H1 (cell line): ENCODE results near the gene MBNL1. TPM values are rescaled to one million over a fixed set of nuclear protein-coding genes. Genes with fewer than 3 reads are reported as not detected.

Experiments used
- CTCF ChIA-PET: fragments of 300-600 bp; sonication (Branson Sonifier 250); formaldehyde crosslinking; loops from one replicate; lab custom pipeline; 2021; ENCODE audit not compliant: partially characterized antibody; lab: Charles Lee
- POLR2A ChIA-PET: fragments of 300-600 bp; sonication (Branson Sonifier 250); formaldehyde crosslinking; loops from one replicate; lab custom pipeline; 2021; ENCODE audit warnings: inconsistent platforms; ENCODE audit not compliant: partially characterized antibody; lab: Charles Lee
- DNase-seq, 2 experiments: peaks; one replicate each; pipeline versions ENCODE4 v3.0.0 to v3.0.0-alpha.2; 2010 to 2022; ENCODE audit warnings: low spot score in 2 of 2, low read depth in 1 of 2, mixed read lengths in 1 of 2
- FAIRE-seq: peaks from 2 replicates; lab custom pipeline; 2011; peaks lifted over from hg19 to GRCh38; lab: Jason Lieb, UNC
- H2AFZ ChIP-seq: 2 replicates; pipeline ENCODE4 v1.8.1; 2012; ENCODE audit warnings: low read length, inconsistent platforms
- H2AK5ac ChIP-seq: 2 replicates; pipeline ENCODE4 v1.6.1; 2013; ENCODE audit warnings: low read depth, low read length
- H2BK120ac ChIP-seq: replicated peaks from 2 replicates; pipeline ENCODE3; 2013; ENCODE audit warnings: low read depth, low read length, inconsistent platforms
- H2BK12ac ChIP-seq: 2 replicates; pipeline ENCODE4 v1.6.1; 2013; ENCODE audit warnings: low read depth, low read length
- H2BK15ac ChIP-seq: 2 replicates; pipeline ENCODE4 v1.6.1; 2013; ENCODE audit warnings: low read length
- H2BK20ac ChIP-seq: 2 replicates; pipeline ENCODE4 v1.6.1; 2013; ENCODE audit warnings: low read length
- H2BK5ac ChIP-seq: 2 replicates; pipeline ENCODE4 v1.6.1; 2013; ENCODE audit warnings: low read depth, low read length
- H3K14ac ChIP-seq: 2 replicates; pipeline ENCODE4 v1.6.1; 2013; ENCODE audit warnings: inconsistent platforms; ENCODE audit not compliant: insufficient read length
- H3K18ac ChIP-seq: 2 replicates; pipeline ENCODE4 v1.6.1; 2013; ENCODE audit warnings: low read length; ENCODE audit errors: extremely low read depth
- H3K23ac ChIP-seq: 2 replicates; pipeline ENCODE4 v1.6.1; 2013; ENCODE audit warnings: inconsistent platforms; ENCODE audit not compliant: insufficient read length
- H3K23me2 ChIP-seq: 2 replicates; pipeline ENCODE4 v1.6.1; 2013; ENCODE audit warnings: low read depth, low read length
- H3K27ac ChIP-seq: 2 replicates; pipeline ENCODE4 v1.6.1; 2011; ENCODE audit warnings: low read depth, low read length, inconsistent platforms
- H3K27me3 ChIP-seq, 4 experiments: replicated peaks in 1 of 4; 1 replicate in 1 of 4; 2 replicates in 3 of 4; pipeline versions ENCODE4 v1.6.1 to v1.8.1; 2011 to 2013; ENCODE audit warnings: low read length in 3 of 4, mild to moderate bottlenecking in 3 of 4, inconsistent platforms in 2 of 4, mixed read lengths in 2 of 4, moderate library complexity in 1 of 4; ENCODE audit not compliant: control insufficient read depth in 3 of 4, insufficient read depth in 3 of 4; ENCODE audit errors: extremely low read depth in 1 of 4
- H3K36me3 ChIP-seq, 4 experiments: 2 replicates each; pipeline versions ENCODE4 v1.6.1 to v1.8.1; 2011 to 2013; ENCODE audit warnings: mild to moderate bottlenecking in 4 of 4, low read length in 3 of 4, moderate library complexity in 2 of 4, control low read depth in 1 of 4, inconsistent platforms in 1 of 4; ENCODE audit not compliant: insufficient read depth in 4 of 4, control insufficient read depth in 2 of 4
- H3K4ac ChIP-seq: replicated peaks from 2 replicates; pipeline ENCODE3; 2013; ENCODE audit warnings: low read length, low read depth, mixed read lengths, inconsistent platforms; ENCODE audit not compliant: insufficient read length
- H3K4me1 ChIP-seq, 4 experiments: replicated peaks in 1 of 4; 1 replicate in 1 of 4; 2 replicates in 3 of 4; pipeline versions ENCODE4 v1.6.1 to v1.8.1; 2011 to 2013; ENCODE audit warnings: low read length in 3 of 4, inconsistent platforms in 2 of 4, mixed read lengths in 1 of 4; ENCODE audit not compliant: insufficient read depth in 4 of 4, control insufficient read depth in 3 of 4
- H3K4me2 ChIP-seq, 2 experiments: 2 replicates each; pipeline versions ENCODE4 v1.6.1 to v1.8.1; 2011 to 2013; ENCODE audit warnings: low read depth in 2 of 2, low read length in 2 of 2, control low read depth in 1 of 2, inconsistent platforms in 1 of 2, mild to moderate bottlenecking in 1 of 2; ENCODE audit not compliant: insufficient read depth in 1 of 2
- H3K4me3 ChIP-seq, 4 experiments: fragments of 200-600, 300-600 bp in 1 of 4; sonication (generic), shearing (Covaris generic), sonication (Bioruptor Twin) in 1 of 4; 2 replicates each; pipeline versions ENCODE4 v1.5.1 to v1.8.1; 2011 to 2016; ENCODE audit warnings: low read length in 4 of 4, low read depth in 3 of 4, control low read depth in 2 of 4, inconsistent platforms in 2 of 4, mild to moderate bottlenecking in 2 of 4, mixed read lengths in 1 of 4, moderate library complexity in 1 of 4; ENCODE audit not compliant: insufficient read depth in 2 of 4; ENCODE audit errors: extremely low read depth in 1 of 4
- H3K56ac ChIP-seq: replicated peaks from 2 replicates; pipeline ENCODE3; 2013; ENCODE audit warnings: low read depth, mild to moderate bottlenecking, mixed read lengths, low read length, inconsistent platforms; ENCODE audit not compliant: insufficient read length
- H3K79me1 ChIP-seq: 2 replicates; pipeline ENCODE4 v1.6.1; 2013; ENCODE audit warnings: low read depth, low read length, control low read depth
- H3K79me2 ChIP-seq, 2 experiments: 2 replicates each; pipeline versions ENCODE4 v1.6.1 to v1.8.1; 2012 to 2013; ENCODE audit warnings: low read length in 2 of 2, mild to moderate bottlenecking in 2 of 2, inconsistent platforms in 1 of 2; ENCODE audit not compliant: insufficient read depth in 2 of 2, control insufficient read depth in 1 of 2
- H3K9ac ChIP-seq, 4 experiments: replicated peaks in 1 of 4; 1 replicate in 1 of 4; 2 replicates in 3 of 4; pipeline versions ENCODE4 v1.6.1 to v1.8.1; 2011 to 2013; ENCODE audit warnings: low read depth in 3 of 4, low read length in 3 of 4, control low read depth in 2 of 4, mild to moderate bottlenecking in 2 of 4, moderate library complexity in 2 of 4, inconsistent platforms in 1 of 4; ENCODE audit errors: extremely low read depth in 1 of 4
- H3K9me3 ChIP-seq, 2 experiments: 2 replicates each; pipeline versions ENCODE4 v1.6.1 to v1.8.1; 2012 to 2013; ENCODE audit warnings: mild to moderate bottlenecking in 2 of 2, moderate library complexity in 2 of 2, control low read depth in 1 of 2, inconsistent platforms in 1 of 2, low read depth in 1 of 2, low read length in 1 of 2, mixed read lengths in 1 of 2; ENCODE audit not compliant: insufficient read depth in 2 of 2
- H4K20me1 ChIP-seq, 2 experiments: replicated peaks in 1 of 2; 2 replicates each; pipeline versions ENCODE3 to v1.8.1; 2011 to 2013; ENCODE audit warnings: inconsistent platforms in 2 of 2, low read length in 2 of 2, mild to moderate bottlenecking in 1 of 2; ENCODE audit not compliant: insufficient read depth in 2 of 2, control insufficient read depth in 1 of 2
- H4K5ac ChIP-seq: 2 replicates; pipeline ENCODE4 v1.6.1; 2013; ENCODE audit warnings: low read length, low read depth, mixed read lengths, inconsistent platforms; ENCODE audit not compliant: insufficient read length
- H4K8ac ChIP-seq: 2 replicates; pipeline ENCODE4 v1.8.0; 2013; ENCODE audit warnings: mild to moderate bottlenecking, moderate library complexity, low read length, inconsistent platforms; ENCODE audit not compliant: insufficient read depth; ENCODE audit errors: extremely low read depth
- H4K91ac ChIP-seq: replicated peaks from 2 replicates; pipeline ENCODE3; 2013; ENCODE audit warnings: low read length, mixed read lengths, inconsistent platforms; ENCODE audit not compliant: insufficient read length
- CBX8 ChIP-seq: fragments of 300-800, 300-1000 bp; sonication (generic); IDR thresholded peaks from 2 replicates; pipeline ENCODE4 v1.7.1; 2016; ENCODE audit warnings: low read depth, low read length, borderline replicate concordance
- CREB1 ChIP-seq: IDR thresholded peaks from 2 replicates; pipeline ENCODE4 v1.6.1; 2012; ENCODE audit warnings: inconsistent platforms
- EZH2 ChIP-seq: fragments of 200-600 bp; sonication (generic); IDR thresholded peaks from 2 replicates; pipeline ENCODE4 v1.7.1; 2012; ENCODE audit warnings: low read depth, mild to moderate bottlenecking, moderate library complexity, low read length, inconsistent platforms; ENCODE audit not compliant: severe bottlenecking
- JUN ChIP-seq: IDR thresholded peaks from 2 replicates; pipeline ENCODE4 v1.6.1; 2011; ENCODE audit warnings: low read depth, mild to moderate bottlenecking, improper control_type of control experiment, low read length
- JUND ChIP-seq: IDR thresholded peaks from 2 replicates; pipeline ENCODE4 v1.6.1; 2011; ENCODE audit warnings: mild to moderate bottlenecking, improper control_type of control experiment, low read length
- KDM5A ChIP-seq: fragments of 200-600 bp; IDR thresholded peaks from 2 replicates; pipeline ENCODE4 v1.7.1; 2012; ENCODE audit warnings: mild to moderate bottlenecking, low read length, inconsistent platforms, mixed read lengths
- MAX ChIP-seq: IDR thresholded peaks from 2 replicates; pipeline ENCODE4 v1.6.1; 2012; ENCODE audit warnings: inconsistent platforms
- TAF1 ChIP-seq: IDR thresholded peaks from 2 replicates; pipeline ENCODE4 v1.6.1; 2011; ENCODE audit warnings: mild to moderate bottlenecking, low read depth, low read length
- TBP ChIP-seq: IDR thresholded peaks from 2 replicates; pipeline ENCODE4 v1.6.1; 2011; ENCODE audit warnings: low read depth, low read length, improper control_type of control experiment
- USF2 ChIP-seq: IDR thresholded peaks from 2 replicates; pipeline ENCODE4 v1.6.1; 2011; ENCODE audit warnings: low read length, improper control_type of control experiment
- ZNF274 ChIP-seq: IDR thresholded peaks from 2 replicates; pipeline ENCODE4 v1.7.0; 2012; ENCODE audit warnings: low read length, borderline replicate concordance; ENCODE audit errors: extremely low read depth
- WGBS, 2 experiments: shearing (Covaris generic) in 1 of 2; methylation state at CpG; one replicate each; pipeline versions ENCODE4 v1.1.6 to v1.1.7; 2013 to 2015; ENCODE audit warnings: low lambda C conversion rate in 2 of 2, mixed read lengths in 2 of 2, inconsistent platforms in 1 of 2, low coverage in 1 of 2, missing lambda C conversion rate in 1 of 2; ENCODE audit not compliant: insufficient replicate concordance in 2 of 2, insufficient coverage in 1 of 2, insufficient read length in 1 of 2; ENCODE audit errors: extremely low coverage in 1 of 2, missing lambda C conversion rate in 1 of 2; 5-methylcytosine and 5-hydroxymethylcytosine counted together
- polyA plus RNA-seq, 7 experiments: library from polyadenylated mRNA; depleted of rRNA in 3 of 7; stranded (reverse) in 5 of 7; unstranded in 2 of 7; fragments of >200 nt in 5 of 7; fragments of 200-250 nt in 2 of 7; gene quantifications; 1 replicate in 5 of 7; 2 replicates in 1 of 7; 4 replicates in 1 of 7; pipeline versions ENCODE4 v1.2.1 to v1.2.3, GENCODE V29; 2011 to 2013; ENCODE audit warnings: missing spikeins in 2 of 7, mixed read lengths in 2 of 7
- total RNA-seq: library from RNA; stranded (reverse); fragmentation: NEBNext Ultra II Directional; extraction: Animal tissue kit (Norgen Biotek cat#: 25700); gene quantifications from 2 replicates; pipeline ENCODE4 v1.2.1, GENCODE V29; 2021

MBNL1 gene
- total and polyA plus RNA-seq, 2 of the 8 experiments (the other 6 are each of a cell fraction or from before 2014, with no cell fraction given), result 5.0 to 16.4 TPM

GRCh38 chr3:152444029-152444641 is 175.4 kb downstream of the MBNL1 start:
- H2BK20ac ChIP-seq, result no peak overlapping the region
- no peak overlapping the region for H3K18ac ChIP-seq
- FAIRE-seq, result no peak
- no peaks in the 10 kb centered on the region for H4K20me1 ChIP-seq
- H3K9ac ChIP-seq, result no peak overlapping the region
- H3K36me3 ChIP-seq, result no peaks in the 10 kb centered on the region
- no peak overlapping the region for H2AFZ ChIP-seq
- H4K91ac ChIP-seq, result no peak overlapping the region
- no peaks in the 10 kb centered on the region for H3K23me2 ChIP-seq
- H2BK120ac ChIP-seq, result no peak overlapping the region
- H3K56ac ChIP-seq, result no peak overlapping the region
- H2BK12ac ChIP-seq, result no peak overlapping the region
- H4K8ac ChIP-seq, result no peak overlapping the region
- no peak overlapping the region for H3K4me3 ChIP-seq
- H3K14ac ChIP-seq, result no peak overlapping the region
- H3K27me3 ChIP-seq, result no peaks in the 10 kb centered on the region
- H3K27ac ChIP-seq, result no peak overlapping the region
- H2AK5ac ChIP-seq, result no peak overlapping the region
- no peaks in the 10 kb centered on the region for H3K79me1 ChIP-seq
- no peaks in the 10 kb centered on the region for H3K4me1 ChIP-seq
- DNase-seq, result no peak
- H3K4me2 ChIP-seq, result no peak overlapping the region
- ChIA-PET CTCF (interaction anchor here (0.7 to 5.2 kb wide), 29 partner anchors 8 to 628 kb away, joined by 3 to 71 read pairs (median 5); partner anchors contain the start of gene MBNL1), POLR2A (no interaction called here)
- no peak overlapping the region for H3K23ac ChIP-seq
- no peak overlapping the region for H2BK15ac ChIP-seq
- peaks cover 0 to 2% of the 10 kb centered on the region in 2 experiments; a peak in 1 of 4 replicates for H3K79me2 ChIP-seq
- H2BK5ac ChIP-seq, result no peak overlapping the region
- WGBS, 2 experiments, result 47% methylated on average over 8 of the region's 8 CpGs; no CpG with 5 or more reads in 1 of the 2 experiments
- H4K5ac ChIP-seq, result no peak overlapping the region
- no peaks in the 10 kb centered on the region for H3K9me3 ChIP-seq
- H3K4ac ChIP-seq, result no peak overlapping the region
- TF ChIP-seq TAF1 (no peak), TBP (no peak), KDM5A (no peak), USF2 (no peak), CBX8 (no peak), MAX (no peak), ZNF274 (no peak), EZH2 (no peak), JUND (no peak), JUN (no peak), CREB1 (no peak)
